Activated CD4-positive, alpha-beta T cell treated with anti-CD3 and anti-CD28 coated beads, Interleukin-2, amount 50 U/mL, for 4 hours (primary cell): ENCODE data around the gene TRAF3IP1.
"Not testable (repeated sequence)": the region's sequence is repeated elsewhere in the genome, so short reads cannot be mapped to it uniquely, and the experiment has no call there.

Source experiments
- DNase-seq, 2 experiments: peaks; one replicate each; pipeline ENCODE4 v3.0.0-alpha.2; 2020

Gene TRAF3IP1

DNA sequence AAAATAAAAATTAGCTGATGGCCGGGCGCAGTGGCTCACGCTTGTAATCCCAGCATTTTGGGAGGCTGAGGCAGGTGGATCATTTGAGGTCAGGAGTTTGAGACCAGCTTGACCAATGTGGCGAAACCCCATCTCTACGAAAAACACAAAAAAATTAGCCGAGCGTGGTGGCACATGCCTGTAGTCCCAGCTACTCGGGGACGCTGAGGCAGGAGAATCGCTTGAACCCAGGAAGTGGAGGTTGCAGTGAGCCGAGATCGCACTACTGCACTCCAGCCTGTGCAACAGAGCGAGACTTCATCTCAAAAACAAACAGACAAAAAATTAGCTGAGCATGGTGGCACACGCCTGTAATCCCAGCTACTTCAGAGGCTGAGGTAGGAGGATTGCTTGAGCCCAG is 9.6 kb upstream of the TRAF3IP1 start:
- not testable (repeated sequence) for DNase-seq

DNA sequence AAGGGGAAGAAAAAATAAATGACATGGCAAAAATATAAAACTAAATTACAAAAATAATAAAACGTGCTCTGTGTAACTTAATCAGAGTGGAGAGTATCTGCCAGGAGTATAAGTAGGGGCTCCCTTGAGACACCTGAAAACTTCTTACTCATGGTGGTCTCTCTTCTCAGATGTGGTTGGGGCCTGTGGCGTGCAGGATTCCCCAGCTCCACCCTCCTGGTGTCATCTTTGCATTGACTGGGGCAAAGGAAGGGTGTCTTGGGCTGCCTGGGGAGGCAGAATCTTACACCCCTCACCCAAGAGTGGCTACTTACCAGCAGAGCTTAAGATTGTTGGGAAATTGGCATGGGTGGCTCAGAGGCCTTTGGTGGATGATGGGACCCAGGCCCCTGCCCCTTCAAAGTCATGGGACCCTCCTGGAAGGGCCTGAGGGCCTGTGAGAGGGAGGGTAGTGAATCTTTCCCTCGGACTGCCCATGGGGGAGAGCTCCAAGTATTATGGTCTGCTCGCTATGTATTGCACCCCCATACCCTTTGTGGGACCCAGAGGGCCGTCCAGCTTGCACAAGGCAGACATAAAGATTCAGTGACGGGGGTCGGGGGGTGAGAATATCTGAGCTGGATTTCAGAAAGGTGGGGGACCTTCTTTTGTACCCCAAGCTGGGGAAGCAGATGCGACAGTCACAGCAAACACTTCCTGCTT is 6.9 kb upstream of the TRAF3IP1 start:
- DNase-seq, result no peak

DNA sequence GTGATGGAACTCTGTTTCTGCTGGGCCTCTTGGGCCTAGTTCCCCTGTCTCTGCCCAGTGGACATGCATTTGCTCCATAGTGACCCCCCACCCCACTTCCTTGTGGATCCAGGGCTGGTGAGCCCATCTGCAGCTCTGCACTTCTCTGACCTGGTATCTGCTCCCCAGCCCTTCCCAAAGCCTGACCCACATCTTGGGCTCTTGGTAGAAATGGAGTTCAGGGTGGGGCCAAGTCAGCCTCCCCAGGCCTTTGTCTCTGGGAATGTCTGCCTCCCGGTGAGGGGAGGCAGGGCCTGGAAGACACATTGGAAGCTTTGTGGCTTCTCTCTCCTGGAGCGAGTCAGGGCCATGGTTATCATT is 6.3 kb upstream of the TRAF3IP1 start:
- no peak for DNase-seq

DNA sequence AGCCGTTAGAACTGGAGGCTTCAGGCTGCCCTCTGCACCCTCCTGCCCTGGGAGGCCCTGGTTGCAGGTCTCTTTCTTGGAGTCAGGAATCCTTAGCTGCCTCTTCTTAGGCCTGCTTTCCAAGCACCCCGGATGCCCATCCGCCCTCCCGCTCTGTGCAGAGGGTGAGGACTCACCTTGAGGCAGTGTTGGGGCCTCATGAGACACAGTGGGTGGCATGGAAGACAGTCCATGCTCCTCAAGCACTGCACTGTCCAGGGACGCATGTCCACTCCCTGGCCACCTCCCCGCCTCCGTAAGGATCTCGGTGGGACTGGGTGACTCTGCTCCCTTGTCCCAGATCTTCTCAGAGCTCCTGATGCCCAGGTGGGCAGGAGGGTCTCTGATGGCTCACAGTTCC is 5.7 kb upstream of the TRAF3IP1 start:
- DNase-seq, result no peak

DNA sequence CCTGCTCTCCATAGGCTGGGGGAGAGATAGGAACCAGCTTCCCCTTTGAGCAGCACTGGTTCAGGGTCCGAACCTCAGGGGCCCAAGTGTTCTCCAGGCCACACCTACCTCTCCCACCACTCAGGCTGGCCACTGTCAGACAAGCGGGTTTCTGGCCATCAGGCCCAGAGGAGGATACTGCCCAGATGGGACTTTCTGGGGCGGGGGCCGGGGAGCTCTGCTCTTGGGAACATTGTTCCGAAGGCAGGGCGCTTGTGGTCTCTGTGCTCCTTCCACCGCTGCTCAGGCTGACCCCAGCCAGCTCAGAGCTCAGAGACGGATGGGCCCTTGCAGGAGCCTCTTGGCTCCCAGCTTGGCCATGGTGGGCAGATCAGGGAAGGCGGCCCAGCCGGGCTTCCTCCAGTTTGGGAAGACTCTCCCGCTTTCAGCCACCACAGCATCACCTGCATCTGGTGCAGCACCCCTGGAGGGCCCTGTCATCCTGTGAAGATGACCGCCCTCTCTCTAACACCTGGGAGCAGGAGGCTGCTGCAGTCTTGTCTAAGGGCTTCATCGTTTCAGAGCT is 5.2 kb upstream of the TRAF3IP1 start:
- no peak for DNase-seq

- DNase-seq, result no peak
Observed at GRCh38 chr2:238320648-238321281, 447 bp downstream of the TRAF3IP1 start.

DNA sequence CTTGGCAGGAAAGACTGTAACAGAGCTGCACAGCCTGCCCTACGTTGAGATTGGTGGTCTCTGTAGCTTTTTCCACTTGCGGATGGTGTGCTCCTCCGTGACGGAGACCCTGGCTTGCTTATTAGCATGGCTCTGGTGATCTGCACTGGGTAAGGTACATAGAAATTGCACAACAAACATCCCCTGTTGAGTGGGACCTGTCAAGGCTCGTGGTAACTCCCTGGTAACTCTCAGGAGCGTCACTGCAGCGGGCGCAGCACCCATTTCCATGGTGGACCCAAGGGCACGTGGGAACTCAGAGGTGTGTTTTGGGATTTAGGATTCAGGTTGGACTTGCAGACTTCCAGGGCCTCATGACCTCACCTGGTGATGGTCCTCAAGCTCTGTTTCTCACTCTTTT is 1.1 kb downstream of the TRAF3IP1 start:
- DNase-seq, result no peak

DNA sequence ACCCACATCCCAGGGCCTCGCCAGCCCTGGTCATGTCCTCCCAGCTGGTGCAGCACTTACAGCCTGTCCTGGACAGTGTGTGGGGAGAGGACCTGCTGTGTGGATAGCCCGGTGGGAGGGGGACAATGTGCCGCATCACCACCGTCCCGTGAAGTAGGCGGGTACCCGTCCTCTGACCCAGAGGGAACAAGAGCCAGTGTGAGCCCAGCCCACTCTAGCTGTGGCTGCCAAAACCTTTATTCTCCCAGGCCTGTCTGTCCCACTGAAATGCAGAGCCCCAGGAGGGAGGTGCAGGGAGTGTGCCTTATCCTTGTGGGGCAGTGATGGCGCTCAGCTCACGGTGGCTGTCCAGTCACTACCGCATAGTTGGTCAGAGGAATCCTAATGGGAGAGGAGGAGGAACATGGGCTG is 1.7 kb downstream of the TRAF3IP1 start:
- no peak for DNase-seq

GRCh38 chr2:238324248-238324647 is 3.9 kb downstream of the TRAF3IP1 start:
- not testable (repeated sequence) for DNase-seq

GRCh38 chr2:238325694-238326093 is 5.4 kb downstream of the TRAF3IP1 start:
- no peak for DNase-seq

- DNase-seq, result no peak
Observed at GRCh38 chr2:238326801-238327365, 6.6 kb downstream of the TRAF3IP1 start.

DNA sequence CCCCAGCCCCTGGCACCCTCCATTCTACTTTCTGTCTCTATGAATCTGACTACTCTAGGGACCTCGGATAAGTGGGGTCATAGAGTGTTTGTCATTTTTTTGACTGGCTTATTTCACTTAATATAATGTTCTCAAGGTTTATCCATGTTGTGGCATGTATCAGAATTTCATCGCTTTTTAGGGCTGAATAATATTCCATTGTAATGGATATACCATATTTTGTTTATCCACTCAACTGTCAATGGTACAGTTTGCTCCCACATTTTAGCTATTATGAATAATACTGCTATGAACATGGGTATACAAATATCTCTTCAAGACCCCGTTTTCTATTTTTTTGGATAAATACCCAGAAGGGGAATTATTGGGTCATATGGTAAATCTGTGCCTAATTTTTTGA is 7.4 kb downstream of the TRAF3IP1 start:
- DNase-seq, result no peak

- no peak for DNase-seq
Observed at GRCh38 chr2:238330391-238330790, 10.1 kb downstream of the TRAF3IP1 start.

DNA sequence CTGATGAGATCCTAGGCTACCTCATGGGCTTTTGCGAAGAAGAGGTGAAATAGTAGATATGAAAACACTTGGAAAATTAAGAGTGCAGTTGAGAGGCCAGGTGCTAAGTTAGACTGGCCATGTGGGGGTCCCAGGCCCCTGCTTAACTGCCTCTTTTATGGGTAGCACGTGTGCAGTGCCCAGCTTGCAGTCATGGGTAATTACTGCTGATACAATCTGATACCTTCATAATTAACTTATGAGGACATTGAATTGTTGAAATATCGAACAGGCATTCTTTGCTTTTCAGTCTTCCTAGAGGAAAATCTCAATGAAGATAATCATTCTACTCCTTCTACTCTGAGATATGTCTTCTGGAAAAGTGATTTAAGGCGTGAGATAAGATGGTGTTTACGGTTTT is 11.6 kb downstream of the TRAF3IP1 start:
- no peak for DNase-seq

DNA sequence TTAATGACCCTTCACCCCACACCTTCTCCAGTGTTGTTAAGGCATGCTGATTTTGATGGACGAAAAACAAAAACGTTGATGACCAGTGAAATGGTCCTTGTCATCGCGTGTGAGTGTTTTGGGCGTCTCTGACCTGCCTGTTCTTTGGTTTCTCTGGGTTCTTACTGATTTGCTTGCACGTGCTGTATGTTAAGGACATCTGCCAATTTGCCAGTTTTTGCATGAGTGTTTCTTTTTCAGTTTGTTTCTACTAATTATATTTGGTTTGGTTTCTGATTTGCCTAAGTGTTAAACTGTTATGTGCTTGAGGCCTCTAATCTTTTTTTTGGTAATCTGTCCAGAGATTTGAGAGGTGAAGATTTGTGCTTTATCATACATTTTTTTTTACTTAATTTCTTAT is 14.6 kb downstream of the TRAF3IP1 start:
- no peak for DNase-seq

- DNase-seq, result not testable (repeated sequence)
Observed at GRCh38 chr2:238335591-238335990, 15.3 kb downstream of the TRAF3IP1 start.

DNA sequence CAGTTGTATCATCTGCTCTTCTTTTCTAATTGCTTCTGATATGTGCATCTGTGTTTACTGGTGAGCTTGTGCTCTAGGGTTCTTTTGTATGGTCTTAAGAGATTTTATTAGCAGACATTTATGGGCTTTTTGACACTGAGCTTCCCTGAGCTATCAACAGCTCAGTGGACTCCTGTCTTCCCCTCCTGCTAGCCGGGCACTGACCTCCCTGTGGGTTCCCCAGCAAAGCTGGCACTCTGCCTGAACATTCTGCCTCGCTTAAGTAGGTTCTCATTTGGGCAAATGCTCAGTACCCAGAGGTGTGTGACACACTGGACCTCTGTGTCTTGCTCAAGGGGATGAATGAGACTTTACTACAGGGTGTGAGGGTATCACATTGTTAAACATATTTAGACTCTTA is 15.8 kb downstream of the TRAF3IP1 start:
- DNase-seq, result no peak

DNA sequence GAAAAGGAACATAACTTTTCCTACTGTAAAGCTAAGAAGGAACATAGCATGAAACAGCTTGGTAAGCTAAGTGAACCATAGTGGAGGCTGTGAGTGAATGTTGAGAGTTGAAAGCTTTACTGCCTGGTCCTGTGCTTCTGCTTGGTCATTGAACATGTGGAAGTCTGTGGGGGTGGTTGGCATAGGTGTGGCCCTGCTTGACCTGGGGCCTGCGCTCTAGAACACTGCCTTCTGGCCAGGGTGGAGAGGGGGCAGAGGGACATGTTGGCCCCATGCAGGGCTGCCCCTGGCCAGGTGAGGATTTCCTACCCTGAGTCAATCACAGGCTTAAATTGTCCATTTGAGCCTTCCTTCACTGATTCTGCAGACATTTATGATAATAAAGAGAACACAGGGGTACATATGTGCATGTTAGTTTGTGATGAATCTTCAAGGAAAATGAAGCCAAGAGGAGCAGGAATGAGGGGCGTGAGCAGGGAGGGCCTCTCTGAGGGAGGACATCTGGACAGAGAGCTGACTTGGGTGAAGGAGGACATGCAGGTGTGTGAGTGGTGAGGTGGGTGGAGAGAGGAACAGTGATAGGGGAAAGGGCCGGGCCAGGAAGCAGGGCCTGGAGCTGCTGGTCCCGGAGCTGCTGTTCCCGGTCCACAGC is 16.6 kb downstream of the TRAF3IP1 start:
- DNase-seq, result no peak

GRCh38 chr2:238337846-238338245 is 17.5 kb downstream of the TRAF3IP1 start:
- DNase-seq, result no peak

- DNase-seq, result no peak
Observed at GRCh38 chr2:238338710-238339394, 18.5 kb downstream of the TRAF3IP1 start.

DNA sequence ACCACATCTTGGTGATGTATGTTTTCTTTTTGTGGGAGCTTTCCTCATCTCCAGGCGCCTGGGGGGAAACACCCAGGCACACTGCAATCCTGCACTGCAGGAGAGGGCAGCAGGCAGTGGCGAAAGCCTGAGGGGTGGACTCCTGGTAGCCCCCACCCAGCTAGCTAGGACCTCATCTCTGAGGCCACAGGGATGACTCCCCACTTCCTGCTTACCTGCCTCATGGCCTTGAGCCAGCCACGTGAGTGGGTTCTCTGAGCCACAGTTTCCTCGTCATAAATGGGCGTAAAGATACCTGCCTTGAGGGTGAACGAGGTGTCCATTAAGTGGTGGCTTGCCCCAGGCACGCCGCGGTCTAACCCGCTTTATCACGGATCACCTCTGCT is 19.1 kb downstream of the TRAF3IP1 start:
- no peak for DNase-seq

DNA sequence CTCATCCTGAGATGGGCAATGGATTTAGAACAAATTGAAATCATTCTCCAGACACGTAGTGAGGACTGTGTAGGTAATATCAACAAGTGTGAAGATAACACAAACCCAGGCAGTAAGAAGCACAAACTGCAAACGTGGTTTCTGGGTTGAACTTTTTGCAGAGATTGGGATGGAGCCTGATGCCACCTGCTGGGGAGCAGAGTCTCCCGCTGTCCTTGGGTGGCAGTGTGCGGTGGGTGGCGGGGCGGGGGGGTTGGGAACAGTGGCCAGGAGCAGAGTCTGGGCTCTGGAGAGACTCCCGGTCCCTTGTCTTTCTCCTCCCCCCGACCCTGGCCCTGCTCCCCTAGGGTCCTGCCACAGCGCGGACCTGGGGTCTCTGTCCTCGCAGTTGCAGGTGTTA is 19.5 kb downstream of the TRAF3IP1 start:
- DNase-seq, result no peak

GRCh38 chr2:238341536-238341935 is 21.2 kb downstream of the TRAF3IP1 start:
- DNase-seq, result no peak
